HepG2 (cell line): ENCODE measurements around the gene PCP4. TPM values are rescaled to one million over a fixed set of nuclear protein-coding genes. Genes with fewer than 3 reads are reported as not detected.

Experiments
- ATAC-seq: fragments of 200-7000 bp; cut with Tn5 transposase; 3 replicates; pipeline ENCODE4 v1.9.1; 2020; ENCODE audit warnings: mild to moderate bottlenecking, moderate library complexity
- BruUV-seq: library from RNA; stranded (reverse); fragments of 400-500 nt; replicated peaks from 2 replicates; lab custom pipeline; 2021; lab: Mats Ljungman, UMichigan
- CTCF ChIA-PET: fragments of 300-600 bp; formaldehyde crosslinking; extraction: SDS; loops from one replicate; lab custom pipeline; 2021; ENCODE audit warnings: low total read pairs, inconsistent platforms, low intra/inter-chr PET ratio; lab: Yijun Ruan, JAX
- POLR2A ChIA-PET: fragments of 350-600 bp; sonication (Branson Sonifier 250); formaldehyde crosslinking; loops from one replicate; lab custom pipeline; 2020; ENCODE audit warnings: antibody characterized with exemption, inconsistent platforms; lab: Yijun Ruan, JAX
- DNase-seq: peaks from one replicate; pipeline ENCODE4 v3.0.0-alpha.2; 2015; ENCODE audit warnings: low spot score
- FAIRE-seq: peaks from 3 replicates; lab custom pipeline; 2011; peaks lifted over from hg19 to GRCh38; lab: Jason Lieb, UNC
- H2AFZ ChIP-seq: one replicate; pipeline ENCODE4 v1.6.1; 2011; ENCODE audit warnings: low read length, inconsistent platforms
- H3K27ac ChIP-seq: fragments of 300-600 bp; 3 replicates; pipeline ENCODE4 v1.8.0; 2011; ENCODE audit warnings: mixed run types, mild to moderate bottlenecking, mixed read lengths, low read length, inconsistent platforms; ENCODE audit not compliant: insufficient read depth; ENCODE audit errors: extremely low read length
- H3K27me3 ChIP-seq, 2 experiments: fragments of 200-600 bp in 1 of 2; 2 replicates in 1 of 2; 3 replicates in 1 of 2; pipeline versions ENCODE4 v1.6.0 to v1.8.0; 2011; ENCODE audit warnings: low read length in 2 of 2, mild to moderate bottlenecking in 2 of 2, moderate library complexity in 2 of 2, inconsistent platforms in 1 of 2; ENCODE audit not compliant: insufficient read depth in 2 of 2, control insufficient read depth in 1 of 2
- H3K36me3 ChIP-seq, 2 experiments: fragments of 200-600 bp in 1 of 2; replicated peaks in 1 of 2; 2 replicates in 1 of 2; 3 replicates in 1 of 2; pipeline versions ENCODE4 v1.5.1 to v1.8.0; 2011; ENCODE audit warnings: low read length in 2 of 2, inconsistent platforms in 1 of 2; ENCODE audit not compliant: insufficient read depth in 2 of 2, control insufficient read depth in 1 of 2
- H3K4me1 ChIP-seq: 2 replicates; pipeline ENCODE4 v1.5.1; 2012; ENCODE audit warnings: low read length, inconsistent platforms; ENCODE audit not compliant: insufficient read depth
- H3K4me2 ChIP-seq: 2 replicates; pipeline ENCODE4 v1.6.0; 2011; ENCODE audit warnings: low read depth, low read length, inconsistent platforms
- H3K4me3 ChIP-seq, 3 experiments: fragments of 200-600 bp in 1 of 3; sonication (generic), shearing (Covaris generic) in 1 of 3; replicated peaks in 1 of 3; 2 replicates each; pipeline ENCODE4 v1.5.1; 2011 to 2016; ENCODE audit warnings: low read length in 3 of 3, inconsistent platforms in 2 of 3, low read depth in 2 of 3, mild to moderate bottlenecking in 2 of 3, control low read depth in 1 of 3, mixed read lengths in 1 of 3; ENCODE audit not compliant: insufficient read depth in 1 of 3
- H3K79me2 ChIP-seq: one replicate; pipeline ENCODE4 v1.6.1; 2011; ENCODE audit warnings: low read length, inconsistent platforms; ENCODE audit not compliant: insufficient read depth
- H3K9ac ChIP-seq: 2 replicates; pipeline ENCODE4 v1.6.0; 2011; ENCODE audit warnings: mild to moderate bottlenecking, low read depth, low read length, inconsistent platforms; ENCODE audit not compliant: insufficient read depth
- H3K9me3 ChIP-seq: 2 replicates; pipeline ENCODE4 v1.5.1; 2012; ENCODE audit warnings: mild to moderate bottlenecking, low read length
- H4K20me1 ChIP-seq: 2 replicates; pipeline ENCODE4 v1.6.0; 2011; ENCODE audit warnings: inconsistent platforms, mild to moderate bottlenecking, low read length, moderate library complexity; ENCODE audit not compliant: insufficient read depth
- FOXK1 ChIP-seq: sonication (generic); formaldehyde crosslinking; IDR thresholded peaks from 2 replicates; pipeline ENCODE4 v1.4.0; 2020; ENCODE audit warnings: low read depth, missing genetic modification reagents, borderline replicate concordance
- GATAD1 ChIP-seq: IDR thresholded peaks from 2 replicates; pipeline ENCODE4 v1.6.1; 2016; ENCODE audit warnings: missing genetic modification reagents, missing compliant biosample characterization
- RBM22 ChIP-seq: fragments of 200-400 bp; formaldehyde crosslinking; optimal IDR thresholded peaks from 2 replicates; pipeline ENCODE3; 2017; ENCODE audit warnings: mild to moderate bottlenecking, low read length, moderate library complexity
- SP5 ChIP-seq: IDR thresholded peaks from 2 replicates; pipeline ENCODE4 v1.6.1; 2016; ENCODE audit warnings: low read depth, borderline replicate concordance
- STAT5B ChIP-seq: sonication (generic); formaldehyde crosslinking; IDR thresholded peaks from 2 replicates; pipeline ENCODE4 v1.4.0; 2020; ENCODE audit warnings: missing genetic modification reagents
- ZFAT ChIP-seq: sonication (generic); formaldehyde crosslinking; conservative IDR thresholded peaks from 2 replicates; pipeline ENCODE4 v1.8.1; 2023; ENCODE audit warnings: missing genetic modification reagents, inconsistent platforms
- ZNF550 ChIP-seq: sonication (generic); formaldehyde crosslinking; IDR thresholded peaks from 2 replicates; pipeline ENCODE4 v1.4.0; 2020; ENCODE audit warnings: mild to moderate bottlenecking, missing genetic modification reagents, borderline replicate concordance
- ZNF7 ChIP-seq: IDR thresholded peaks from 2 replicates; pipeline ENCODE4 v1.6.1; 2016; ENCODE audit warnings: missing biosample characterization, missing genetic modification reagents
- WGBS: methylation state at CpG from one replicate; pipeline ENCODE4 v1.1.6; 2017; ENCODE audit warnings: low lambda C conversion rate; 5-methylcytosine and 5-hydroxymethylcytosine counted together
- in situ Hi-C: cut with HindIII; loops from 2 replicates; pipeline ENCODE4 v1.10.0; 2017; ENCODE audit warnings: low pct_unique_long_range_greater_than_20kb; ENCODE audit not compliant: extremely low pct_ligation_motif_present
- intact Hi-C: fragments of 100-400 bp; cut with micrococcal nuclease; formaldehyde crosslinking; loops from one replicate; pipeline ENCODE4 v1.10.0; 2022; ENCODE audit not compliant: unreplicated experiment
- polyA plus RNA-seq, 8 experiments: library from polyadenylated mRNA; depleted of rRNA in 3 of 8; stranded (reverse) in 7 of 8; unstranded in 1 of 8; fragments of >200 nt; fragmentation: Illumina TruSeq in 4 of 8; extraction: Trizol in 4 of 8; gene quantifications; 2 replicates each; pipeline versions ENCODE4 v1.2.1 to v1.2.3, GENCODE V29; 2011 to 2016; ENCODE audit warnings: low read depth in 4 of 8, missing spikeins in 1 of 8, mixed read lengths in 1 of 8; ENCODE audit not compliant: insufficient read depth in 1 of 8
- total RNA-seq, 5 experiments: library from RNA; depleted of rRNA; stranded (reverse); fragments of >200 nt; fragmentation: Illumina TruSeq; extraction: Trizol; gene quantifications; 2 replicates each; pipeline ENCODE4 v1.2.3, GENCODE V29; 2016; ENCODE audit warnings: low read depth in 1 of 5
- TF ChIP-seq, protein P1 (sequence below): sonication (generic); formaldehyde crosslinking; IDR thresholded peaks from 2 replicates; pipeline ENCODE4 v1.4.0; 2020; ENCODE audit warnings: missing genetic modification reagents
- TF ChIP-seq, protein P2 (sequence below): sonication (generic); formaldehyde crosslinking; IDR thresholded peaks from 2 replicates; pipeline ENCODE4 v1.4.0; 2020; ENCODE audit warnings: missing genetic modification reagents

Gene PCP4
- total and polyA plus RNA-seq, 2 of the 13 experiments (the other 11 are each of a cell fraction or from before 2014, with no cell fraction given): not detected

DNA sequence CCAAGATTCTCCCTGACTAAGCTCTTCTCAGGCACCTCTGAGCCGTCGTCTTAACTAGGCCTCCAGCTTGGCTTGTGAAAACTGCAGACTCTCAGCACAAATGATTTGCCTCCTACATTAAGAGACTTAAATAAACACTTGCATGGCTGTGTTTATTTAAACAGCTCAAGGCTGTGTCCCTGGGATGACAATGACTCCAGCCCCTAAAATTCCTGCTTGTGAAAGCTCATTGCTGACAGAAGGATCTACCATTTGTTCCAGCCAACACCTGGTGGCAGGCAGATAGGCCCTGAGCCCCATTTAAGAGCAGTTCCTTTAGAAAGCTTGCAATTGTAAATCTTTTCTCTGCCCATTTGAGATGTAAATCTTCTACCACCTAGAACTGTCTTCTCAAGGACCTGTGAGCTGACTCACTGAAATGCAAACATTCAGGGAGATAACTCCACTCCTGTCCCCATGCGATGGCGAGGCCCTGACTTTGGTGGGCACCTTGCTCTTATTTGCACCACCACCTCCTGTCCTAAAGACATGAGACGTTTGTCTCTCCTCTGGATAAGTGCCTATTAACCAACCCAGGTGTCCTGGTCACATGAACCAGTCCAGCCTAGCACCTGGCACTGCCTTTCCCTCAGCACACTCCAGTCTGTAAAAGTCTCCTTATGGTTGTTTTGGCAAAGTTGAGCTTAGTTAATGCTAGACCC lies 15.1 kb upstream of the PCP4 start (continued):
- TF ChIP-seq, protein P1, sequence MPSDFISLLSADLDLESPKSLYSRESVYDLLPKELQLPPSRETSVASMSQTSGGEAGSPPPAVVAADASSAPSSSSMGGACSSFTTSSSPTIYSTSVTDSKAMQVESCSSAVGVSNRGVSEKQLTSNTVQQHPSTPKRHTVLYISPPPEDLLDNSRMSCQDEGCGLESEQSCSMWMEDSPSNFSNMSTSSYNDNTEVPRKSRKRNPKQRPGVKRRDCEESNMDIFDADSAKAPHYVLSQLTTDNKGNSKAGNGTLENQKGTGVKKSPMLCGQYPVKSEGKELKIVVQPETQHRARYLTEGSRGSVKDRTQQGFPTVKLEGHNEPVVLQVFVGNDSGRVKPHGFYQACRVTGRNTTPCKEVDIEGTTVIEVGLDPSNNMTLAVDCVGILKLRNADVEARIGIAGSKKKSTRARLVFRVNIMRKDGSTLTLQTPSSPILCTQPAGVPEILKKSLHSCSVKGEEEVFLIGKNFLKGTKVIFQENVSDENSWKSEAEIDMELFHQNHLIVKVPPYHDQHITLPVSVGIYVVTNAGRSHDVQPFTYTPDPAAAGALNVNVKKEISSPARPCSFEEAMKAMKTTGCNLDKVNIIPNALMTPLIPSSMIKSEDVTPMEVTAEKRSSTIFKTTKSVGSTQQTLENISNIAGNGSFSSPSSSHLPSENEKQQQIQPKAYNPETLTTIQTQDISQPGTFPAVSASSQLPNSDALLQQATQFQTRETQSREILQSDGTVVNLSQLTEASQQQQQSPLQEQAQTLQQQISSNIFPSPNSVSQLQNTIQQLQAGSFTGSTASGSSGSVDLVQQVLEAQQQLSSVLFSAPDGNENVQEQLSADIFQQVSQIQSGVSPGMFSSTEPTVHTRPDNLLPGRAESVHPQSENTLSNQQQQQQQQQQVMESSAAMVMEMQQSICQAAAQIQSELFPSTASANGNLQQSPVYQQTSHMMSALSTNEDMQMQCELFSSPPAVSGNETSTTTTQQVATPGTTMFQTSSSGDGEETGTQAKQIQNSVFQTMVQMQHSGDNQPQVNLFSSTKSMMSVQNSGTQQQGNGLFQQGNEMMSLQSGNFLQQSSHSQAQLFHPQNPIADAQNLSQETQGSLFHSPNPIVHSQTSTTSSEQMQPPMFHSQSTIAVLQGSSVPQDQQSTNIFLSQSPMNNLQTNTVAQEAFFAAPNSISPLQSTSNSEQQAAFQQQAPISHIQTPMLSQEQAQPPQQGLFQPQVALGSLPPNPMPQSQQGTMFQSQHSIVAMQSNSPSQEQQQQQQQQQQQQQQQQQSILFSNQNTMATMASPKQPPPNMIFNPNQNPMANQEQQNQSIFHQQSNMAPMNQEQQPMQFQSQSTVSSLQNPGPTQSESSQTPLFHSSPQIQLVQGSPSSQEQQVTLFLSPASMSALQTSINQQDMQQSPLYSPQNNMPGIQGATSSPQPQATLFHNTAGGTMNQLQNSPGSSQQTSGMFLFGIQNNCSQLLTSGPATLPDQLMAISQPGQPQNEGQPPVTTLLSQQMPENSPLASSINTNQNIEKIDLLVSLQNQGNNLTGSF (CRISPR knock-in tag): no peak
- TF ChIP-seq GATAD1 (CRISPR knock-in tag): no peak
- TF ChIP-seq STAT5B: no peak
- TF ChIP-seq ZFAT: no peak
- TF ChIP-seq ZNF550 (CRISPR knock-in tag): no peak
- TF ChIP-seq, all 625 proteins: peak for 0

DNA sequence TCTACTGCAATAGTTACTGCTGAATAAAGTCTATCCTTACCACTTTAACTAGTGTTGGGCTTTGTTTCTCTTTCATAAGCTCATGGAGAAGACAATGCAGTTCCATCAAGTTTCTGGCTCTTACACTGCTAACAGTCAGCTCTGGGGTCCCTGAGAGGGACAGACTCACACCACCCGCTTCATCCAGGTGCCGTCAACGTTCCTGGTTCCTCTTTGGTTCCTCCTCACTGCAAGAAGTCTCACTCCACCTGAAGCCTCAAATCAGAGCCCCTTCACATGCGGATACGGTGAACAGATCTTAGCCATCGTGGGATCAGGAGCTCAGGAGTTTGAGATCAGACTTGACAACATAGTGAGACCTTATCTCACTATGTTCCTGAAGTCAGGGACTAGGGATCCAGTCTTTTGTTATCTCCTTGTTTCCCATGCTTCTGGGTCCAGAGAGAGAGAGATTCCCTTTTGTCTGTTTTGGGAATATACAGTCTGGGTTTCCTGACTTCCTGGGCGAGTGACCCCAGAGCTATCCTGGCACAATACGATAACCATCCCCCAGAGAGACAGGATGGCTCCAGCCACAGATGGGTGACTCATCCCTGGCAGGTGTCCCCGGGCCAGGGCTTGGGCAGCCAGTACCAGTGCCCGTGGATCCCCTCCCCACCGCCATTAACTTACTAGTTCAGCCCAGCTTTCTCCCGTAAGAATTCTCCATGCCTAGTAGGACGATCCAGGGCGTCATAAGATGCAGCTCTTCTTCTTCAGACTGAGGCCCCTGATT lies 14.3 kb upstream of the PCP4 start:
- CTCF ChIA-PET: no interaction called here
- no peak overlapping the region for H3K4me2 ChIP-seq
- intact Hi-C loops (no loop called here), in situ Hi-C loops (no loop called here)
- ATAC-seq (no peak), DNase-seq (no peak), FAIRE-seq (no peak)
- WGBS: 46% methylated on average over 13 of the region's 14 CpGs
- H3K27me3 ChIP-seq: no peaks in the 10 kb centered on the region
- H3K9ac ChIP-seq: no peak overlapping the region
- no peaks in the 10 kb centered on the region for H3K4me1 ChIP-seq
- no peak overlapping the region for H2AFZ ChIP-seq
- no peaks in the 10 kb centered on the region for H4K20me1 ChIP-seq
- no peaks in the 10 kb centered on the region for H3K36me3 ChIP-seq
- no peak overlapping the region for H3K4me3 ChIP-seq
- POLR2A ChIA-PET: no interaction called here
- no TSS peak for BruUV-seq
- H3K27ac ChIP-seq: no peak overlapping the region
- no peaks in the 10 kb centered on the region for H3K79me2 ChIP-seq
- peaks cover 96% of the 10 kb centered on the region for H3K9me3 ChIP-seq
- TF ChIP-seq RBM22 (no peak), ZNF7 (CRISPR knock-in tag) (no peak), SP5 (CRISPR knock-in tag) (no peak), FOXK1 (CRISPR knock-in tag) (no peak)
- TF ChIP-seq, protein P2, sequence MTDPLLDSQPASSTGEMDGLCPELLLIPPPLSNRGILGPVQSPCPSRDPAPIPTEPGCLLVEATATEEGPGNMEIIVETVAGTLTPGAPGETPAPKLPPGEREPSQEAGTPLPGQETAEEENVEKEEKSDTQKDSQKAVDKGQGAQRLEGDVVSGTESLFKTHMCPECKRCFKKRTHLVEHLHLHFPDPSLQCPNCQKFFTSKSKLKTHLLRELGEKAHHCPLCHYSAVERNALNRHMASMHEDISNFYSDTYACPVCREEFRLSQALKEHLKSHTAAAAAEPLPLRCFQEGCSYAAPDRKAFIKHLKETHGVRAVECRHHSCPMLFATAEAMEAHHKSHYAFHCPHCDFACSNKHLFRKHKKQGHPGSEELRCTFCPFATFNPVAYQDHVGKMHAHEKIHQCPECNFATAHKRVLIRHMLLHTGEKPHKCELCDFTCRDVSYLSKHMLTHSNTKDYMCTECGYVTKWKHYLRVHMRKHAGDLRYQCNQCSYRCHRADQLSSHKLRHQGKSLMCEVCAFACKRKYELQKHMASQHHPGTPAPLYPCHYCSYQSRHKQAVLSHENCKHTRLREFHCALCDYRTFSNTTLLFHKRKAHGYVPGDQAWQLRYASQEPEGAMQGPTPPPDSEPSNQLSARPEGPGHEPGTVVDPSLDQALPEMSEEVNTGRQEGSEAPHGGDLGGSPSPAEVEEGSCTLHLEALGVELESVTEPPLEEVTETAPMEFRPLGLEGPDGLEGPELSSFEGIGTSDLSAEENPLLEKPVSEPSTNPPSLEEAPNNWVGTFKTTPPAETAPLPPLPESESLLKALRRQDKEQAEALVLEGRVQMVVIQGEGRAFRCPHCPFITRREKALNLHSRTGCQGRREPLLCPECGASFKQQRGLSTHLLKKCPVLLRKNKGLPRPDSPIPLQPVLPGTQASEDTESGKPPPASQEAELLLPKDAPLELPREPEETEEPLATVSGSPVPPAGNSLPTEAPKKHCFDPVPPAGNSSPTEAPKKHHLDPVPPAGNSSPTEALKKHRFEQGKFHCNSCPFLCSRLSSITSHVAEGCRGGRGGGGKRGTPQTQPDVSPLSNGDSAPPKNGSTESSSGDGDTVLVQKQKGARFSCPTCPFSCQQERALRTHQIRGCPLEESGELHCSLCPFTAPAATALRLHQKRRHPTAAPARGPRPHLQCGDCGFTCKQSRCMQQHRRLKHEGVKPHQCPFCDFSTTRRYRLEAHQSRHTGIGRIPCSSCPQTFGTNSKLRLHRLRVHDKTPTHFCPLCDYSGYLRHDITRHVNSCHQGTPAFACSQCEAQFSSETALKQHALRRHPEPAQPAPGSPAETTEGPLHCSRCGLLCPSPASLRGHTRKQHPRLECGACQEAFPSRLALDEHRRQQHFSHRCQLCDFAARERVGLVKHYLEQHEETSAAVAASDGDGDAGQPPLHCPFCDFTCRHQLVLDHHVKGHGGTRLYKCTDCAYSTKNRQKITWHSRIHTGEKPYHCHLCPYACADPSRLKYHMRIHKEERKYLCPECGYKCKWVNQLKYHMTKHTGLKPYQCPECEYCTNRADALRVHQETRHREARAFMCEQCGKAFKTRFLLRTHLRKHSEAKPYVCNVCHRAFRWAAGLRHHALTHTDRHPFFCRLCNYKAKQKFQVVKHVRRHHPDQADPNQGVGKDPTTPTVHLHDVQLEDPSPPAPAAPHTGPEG: no peak
